Measurements from ENCODE around the gene BTBD19. TPM values are rescaled to one million over a fixed set of nuclear protein-coding genes. Genes with fewer than 3 reads are reported as not detected.

The BTBD19 gene
- total and polyA plus RNA-seq, 2 of the 8 experiments (the other 6 are each of a cell fraction or from before 2014, with no cell fraction given) = 1.1 TPM

DNA sequence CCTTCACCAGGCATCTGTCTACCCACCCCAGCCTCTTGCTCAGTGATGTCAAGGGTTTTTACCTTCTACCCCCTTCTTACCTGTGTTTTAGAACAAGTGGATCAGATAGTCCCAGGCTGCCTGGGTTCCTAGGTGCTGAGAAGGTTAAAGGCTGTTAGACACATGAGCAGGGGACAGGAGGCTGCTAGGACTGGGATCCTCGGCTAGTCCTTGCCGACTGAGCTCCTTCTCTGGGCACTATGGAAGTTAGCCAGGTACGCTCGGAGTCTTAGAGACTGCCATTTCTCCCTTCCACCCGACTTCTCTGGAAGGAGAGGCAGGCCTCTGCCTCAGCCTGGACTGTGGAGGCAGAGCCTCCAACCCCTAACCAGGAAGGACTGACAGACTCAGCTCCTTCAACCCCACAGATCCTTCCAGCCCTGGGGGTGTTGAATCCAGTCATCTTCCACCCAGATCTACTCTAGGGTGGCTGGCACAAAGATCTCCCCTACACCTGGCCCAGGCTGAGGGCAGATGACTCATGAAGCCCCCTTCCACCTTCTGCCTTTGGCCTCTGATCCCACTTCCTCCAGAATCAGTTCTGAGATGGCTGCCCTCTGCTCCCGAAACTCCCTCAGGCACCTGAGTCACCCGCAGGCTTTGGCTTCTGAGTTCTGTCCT, 1.5 kb upstream of the BTBD19 start, which contains the start of gene DYNLT4:
TSS of gene DYNLT4 (minus strand) at position 648 of the 660 bp plus-strand sequence. CDS start 683 bp downstream, outside the sequence.
- no peak within 1 kb of the TSS for H3K23ac ChIP-seq (ENCODE audit: insufficient read length)
- H2BK15ac ChIP-seq (ENCODE audit: low read length) = peak within 1 kb of the TSS; percentile 100
- peak within 1 kb of the TSS; percentile 97 for H2AK5ac ChIP-seq (ENCODE audit: low read depth, low read length)
- no peak within 1 kb of the TSS for H3K56ac ChIP-seq (replicated peaks; ENCODE audit: insufficient read length, low read depth, low read length)
- peak within 1 kb of the TSS in 2 of 4 experiments; percentile 5 to 37; a peak in 3 of 8 replicates for H3K4me3 ChIP-seq (ENCODE audit: extremely low read depth in 1 of 4, insufficient read depth in 2 of 4, low read depth in 3 of 4, low read length in 4 of 4)
- H3K36me3 ChIP-seq (ENCODE audit: control insufficient read depth in 2 of 4, insufficient read depth in 4 of 4, low read length in 3 of 4) = peaks cover 0 to 16% (median 10%) of the 10 kb centered on the region in 4 experiments; a peak in 5 of 8 replicates
- peak within 1 kb of the TSS; percentile 71 for H2BK120ac ChIP-seq (replicated peaks; ENCODE audit: low read depth, low read length)
- H4K5ac ChIP-seq (ENCODE audit: insufficient read length, low read depth, low read length) = peak within 1 kb of the TSS; percentile 69
- H3K79me1 ChIP-seq (ENCODE audit: low read depth, low read length) = no peaks in the 10 kb centered on the region
- peak within 1 kb of the TSS; percentile 96 for H3K27ac ChIP-seq (ENCODE audit: low read depth, low read length)
- 79% methylated on average over 6 of the region's 7 CpGs; no CpG with 5 or more reads in 1 of the 2 experiments for WGBS, 2 experiments (ENCODE audit: extremely low coverage in 1 of 2, insufficient coverage in 1 of 2, insufficient read length in 1 of 2, insufficient replicate concordance in 2 of 2, low coverage in 1 of 2, low lambda C conversion rate in 2 of 2, missing lambda C conversion rate in 1 of 2)
- H2AFZ ChIP-seq (ENCODE audit: low read length) = no peak within 1 kb of the TSS
- H2BK5ac ChIP-seq (ENCODE audit: low read depth, low read length) = peak within 1 kb of the TSS; percentile 98
- no peak for FAIRE-seq
- no peak for DNase-seq (ENCODE audit: low read depth in 1 of 2, low spot score in 2 of 2)
- ChIA-PET POLR2A (ENCODE audit: partially characterized antibody) (interaction anchor here (0.6 to 19.2 kb wide), 13 partner anchors 8 to 815 kb away, joined by 3 to 547 read pairs (median 18); partner anchors contain the start of genes BEST4, RNU5D-1 and RPS8), CTCF (ENCODE audit: partially characterized antibody) (interaction anchor here (0.6 to 5.4 kb wide), 11 partner anchors 8 to 90 kb away, joined by 3 to 37 read pairs (median 10); partner anchors contain the start of gene BEST4)
- H3K18ac ChIP-seq (ENCODE audit: extremely low read depth, low read length) = peak within 1 kb of the TSS; percentile 84
- peak within 1 kb of the TSS; percentile 84 for H4K8ac ChIP-seq (ENCODE audit: extremely low read depth, insufficient read depth, low read length)
- H3K9me3 ChIP-seq (ENCODE audit: insufficient read depth in 2 of 2, low read depth in 1 of 2, low read length in 1 of 2) = no peaks in the 10 kb centered on the region
- peak within 1 kb of the TSS; percentile 56 to 58 for H3K4me2 ChIP-seq (ENCODE audit: insufficient read depth in 1 of 2, low read depth in 2 of 2, low read length in 2 of 2)
- peaks cover 0 to 2% (median 0%) of the 10 kb centered on the region in 4 experiments; a peak in 3 of 7 replicates for H3K27me3 ChIP-seq (replicated peaks in 1 of 4; ENCODE audit: control insufficient read depth in 3 of 4, extremely low read depth in 1 of 4, insufficient read depth in 3 of 4, low read length in 3 of 4)
- H3K79me2 ChIP-seq (ENCODE audit: control insufficient read depth in 1 of 2, insufficient read depth in 2 of 2, low read length in 2 of 2) = no peaks in the 10 kb centered on the region
- peak within 1 kb of the TSS; percentile 99 for H2BK20ac ChIP-seq (ENCODE audit: low read length)
- H2BK12ac ChIP-seq (ENCODE audit: low read depth, low read length) = peak within 1 kb of the TSS; percentile 100
- H3K9ac ChIP-seq (replicated peaks in 1 of 4; ENCODE audit: extremely low read depth in 1 of 4, low read depth in 3 of 4, low read length in 3 of 4) = peak within 1 kb of the TSS in 3 of 4 experiments; percentile 42 to 80 (median 74); a peak in 4 of 7 replicates
- H3K14ac ChIP-seq (ENCODE audit: insufficient read length) = no peak within 1 kb of the TSS
- no peaks in the 10 kb centered on the region; the same call in 1 of the 2 replicates for H3K23me2 ChIP-seq (ENCODE audit: low read depth, low read length)
- H3K4me1 ChIP-seq (replicated peaks in 1 of 4; ENCODE audit: control insufficient read depth in 3 of 4, insufficient read depth in 4 of 4, low read length in 3 of 4) = peaks cover 10 to 37% (median 28%) of the 10 kb centered on the region in 4 experiments
- H4K20me1 ChIP-seq (replicated peaks in 1 of 2; ENCODE audit: control insufficient read depth in 1 of 2, insufficient read depth in 2 of 2, low read length in 2 of 2) = peaks cover 0 to 5% of the 10 kb centered on the region in 2 experiments
- H4K91ac ChIP-seq (replicated peaks; ENCODE audit: insufficient read length, low read length) = peak within 1 kb of the TSS; percentile 92
- peak within 1 kb of the TSS; percentile 71 for H3K4ac ChIP-seq (replicated peaks; ENCODE audit: insufficient read length, low read depth, low read length)
- TF ChIP-seq TAF1 (IDR thresholded peaks at IDR 0.05; ENCODE audit: low read depth, low read length) (peak; percentile 83; the same call in 1 of the 2 replicates), GTF2F1 (IDR thresholded peaks at IDR 0.05; ENCODE audit: borderline replicate concordance, low read depth, low read length) (no peak), PHF8 (conservative IDR thresholded peaks at IDR 0.05; ENCODE audit: low read depth, low read length) (no peak), NRF1 (IDR thresholded peaks at IDR 0.05; ENCODE audit: low read depth, low read length) (no peak), SP1 (IDR thresholded peaks at IDR 0.05; ENCODE audit: low read depth, low read length) (no peak), CHD2 (IDR thresholded peaks at IDR 0.05; ENCODE audit: low read length) (no peak), MAFK (IDR thresholded peaks at IDR 0.05; ENCODE audit: low read depth, low read length) (no peak), JUND (IDR thresholded peaks at IDR 0.05; ENCODE audit: low read length) (no peak), BRCA1 (IDR thresholded peaks at IDR 0.05; ENCODE audit: low read depth, low read length) (no peak), CREB1 (IDR thresholded peaks at IDR 0.05) (no peak; the same call in 1 of the 2 replicates)
- TF ChIP-seq, protein P1, sequence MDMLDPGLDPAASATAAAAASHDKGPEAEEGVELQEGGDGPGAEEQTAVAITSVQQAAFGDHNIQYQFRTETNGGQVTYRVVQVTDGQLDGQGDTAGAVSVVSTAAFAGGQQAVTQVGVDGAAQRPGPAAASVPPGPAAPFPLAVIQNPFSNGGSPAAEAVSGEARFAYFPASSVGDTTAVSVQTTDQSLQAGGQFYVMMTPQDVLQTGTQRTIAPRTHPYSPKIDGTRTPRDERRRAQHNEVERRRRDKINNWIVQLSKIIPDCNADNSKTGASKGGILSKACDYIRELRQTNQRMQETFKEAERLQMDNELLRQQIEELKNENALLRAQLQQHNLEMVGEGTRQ (IDR thresholded peaks at IDR 0.05; ENCODE audit: low read length) = no peak

All from H1 (cell line).